ENCODE results near the gene MRPL53. TPM values are rescaled to one million over a fixed set of nuclear protein-coding genes. Genes with fewer than 3 reads are reported as not detected.
A peak's percentile ranks its signal among the peaks of the same experiment; 100 is the strongest.

Gene MRPL53
- total RNA-seq, 1 experiment from 2014 or later, result 86.9 TPM

DNA sequence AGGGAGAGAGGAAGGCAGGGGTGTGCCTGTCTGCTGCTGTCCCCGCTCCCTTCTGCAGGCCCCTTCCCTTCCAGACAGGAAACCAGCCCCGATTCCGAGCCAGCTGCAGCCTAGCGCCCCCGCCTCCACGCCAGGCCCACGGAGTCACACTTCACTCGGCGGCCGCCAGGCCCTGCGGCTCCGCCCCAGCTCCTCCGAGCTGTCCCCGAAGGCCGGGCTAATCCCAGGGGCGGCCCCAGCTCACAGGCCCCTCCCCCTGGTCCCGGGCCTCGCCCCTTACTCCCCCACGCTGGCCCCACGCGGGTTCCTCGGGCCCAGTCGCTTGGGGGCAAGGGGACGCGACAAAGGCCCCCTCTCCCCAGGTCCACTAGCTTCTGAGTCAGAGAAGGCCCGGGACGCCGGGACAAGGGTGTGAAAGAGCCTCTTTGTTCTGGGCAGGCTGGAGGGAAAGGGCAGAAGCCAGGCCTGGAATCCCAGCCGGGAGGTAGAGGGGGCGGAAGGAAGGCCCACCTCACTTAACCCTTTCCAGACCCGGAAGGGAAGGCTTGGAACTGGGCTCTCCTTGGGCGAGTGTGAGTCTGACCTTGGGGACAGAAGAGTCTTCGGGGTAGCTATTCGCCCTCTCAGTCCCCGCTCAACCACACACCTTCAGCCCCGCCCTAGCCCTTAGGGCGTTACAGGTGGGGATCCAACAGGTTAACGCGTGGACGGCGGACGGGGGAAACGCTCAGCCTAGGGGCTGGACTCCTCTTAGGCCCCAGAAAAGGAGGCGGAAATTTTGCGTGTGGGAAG lies 31.9 kb downstream of the MRPL53 start:
- ATAC-seq, result peak; percentile 84
- Histone ChIP-seq H3K27ac (ENCODE audit: low read length) (peak overlapping the region; percentile 85), H3K9me3 (ENCODE audit: low read length) (no peaks in the 10 kb centered on the region), H3K9me2 (replicated peaks; ENCODE audit: low read length) (no peaks in the 10 kb centered on the region), H3K4me1 (ENCODE audit: insufficient read depth, low read length) (peaks cover 34% of the 10 kb centered on the region), H3K27me3 (ENCODE audit: low read length) (no peaks in the 10 kb centered on the region), H3F3A (ENCODE audit: low read length, unreplicated experiment) (no peaks in the 10 kb centered on the region), H3K36me3 (ENCODE audit: low read depth, low read length) (peaks cover 11% of the 10 kb centered on the region; the same call in 1 of the 2 replicates), H4K20me1 (ENCODE audit: low read length) (peaks cover 26% of the 10 kb centered on the region), H3K9ac (ENCODE audit: low read length) (peak overlapping the region; percentile 89), H2AFZ (ENCODE audit: low read length) (peak overlapping the region; percentile 85), H3K4me2 (ENCODE audit: low read length) (peak overlapping the region; percentile 98), H3K4me3 (ENCODE audit: low read length) (peak overlapping the region; percentile 73), H3K79me2 (ENCODE audit: low read length) (peaks cover 62% of the 10 kb centered on the region)
- intact Hi-C loops (cut with micrococcal nuclease), result loop anchor here (1.0 to 2.0 kb wide), 2 partner anchors 14 to 20 kb away; partner anchors contain the start of genes C2orf81 and WDR54
- POLR2A ChIA-PET (ENCODE audit: unreplicated experiment), result interaction anchor here (0.5 to 1.0 kb wide), 8 partner anchors 11 to 50 kb away, joined by 3 to 19 read pairs (median 4); partner anchors contain the start of genes INO80B and WBP1
- CTCF ChIA-PET, result interaction anchor here (0.5 to 0.9 kb wide), 2 partner anchors 26 to 194 kb away, joined by 3 to 10 read pairs; no protein-coding TSS in a partner anchor
- TF ChIP-seq, protein P1, sequence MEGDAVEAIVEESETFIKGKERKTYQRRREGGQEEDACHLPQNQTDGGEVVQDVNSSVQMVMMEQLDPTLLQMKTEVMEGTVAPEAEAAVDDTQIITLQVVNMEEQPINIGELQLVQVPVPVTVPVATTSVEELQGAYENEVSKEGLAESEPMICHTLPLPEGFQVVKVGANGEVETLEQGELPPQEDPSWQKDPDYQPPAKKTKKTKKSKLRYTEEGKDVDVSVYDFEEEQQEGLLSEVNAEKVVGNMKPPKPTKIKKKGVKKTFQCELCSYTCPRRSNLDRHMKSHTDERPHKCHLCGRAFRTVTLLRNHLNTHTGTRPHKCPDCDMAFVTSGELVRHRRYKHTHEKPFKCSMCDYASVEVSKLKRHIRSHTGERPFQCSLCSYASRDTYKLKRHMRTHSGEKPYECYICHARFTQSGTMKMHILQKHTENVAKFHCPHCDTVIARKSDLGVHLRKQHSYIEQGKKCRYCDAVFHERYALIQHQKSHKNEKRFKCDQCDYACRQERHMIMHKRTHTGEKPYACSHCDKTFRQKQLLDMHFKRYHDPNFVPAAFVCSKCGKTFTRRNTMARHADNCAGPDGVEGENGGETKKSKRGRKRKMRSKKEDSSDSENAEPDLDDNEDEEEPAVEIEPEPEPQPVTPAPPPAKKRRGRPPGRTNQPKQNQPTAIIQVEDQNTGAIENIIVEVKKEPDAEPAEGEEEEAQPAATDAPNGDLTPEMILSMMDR (conservative IDR thresholded peaks at IDR 0.05; ENCODE audit: low read depth, low read length), result peak; percentile 26; the same call in 1 of the 2 replicates
- TF ChIP-seq EZH2 (IDR thresholded peaks at IDR 0.05; ENCODE audit: low read length, unreplicated experiment), result no peak
- DNase-seq, result peak; percentile 82
- TSS peak; percentile 82 for BruUV-seq (replicated peaks)

GRCh38 chr2:74439803-74440377 lies 32.6 kb downstream of the MRPL53 start:
- intact Hi-C loops (cut with micrococcal nuclease), result loop anchor here (1.0 to 2.0 kb wide), 2 partner anchors 14 to 19 kb away; partner anchors contain the start of genes C2orf81 and WDR54
- ChIA-PET POLR2A (ENCODE audit: unreplicated experiment) (interaction anchor here (0.5 to 1.0 kb wide), 5 partner anchors 15 to 49 kb away, joined by 3 to 5 read pairs (median 4); partner anchors contain the start of genes INO80B and WBP1), CTCF (interaction anchor here (0.5 to 0.9 kb wide), 2 partner anchors 27 to 193 kb away, joined by 3 to 10 read pairs; no protein-coding TSS in a partner anchor)
- Histone ChIP-seq H3K79me2 (ENCODE audit: low read length) (peaks cover 68% of the 10 kb centered on the region), H3K9me3 (ENCODE audit: low read length) (no peaks in the 10 kb centered on the region), H3K27me3 (ENCODE audit: low read length) (no peaks in the 10 kb centered on the region), H3K27ac (ENCODE audit: low read length) (peak overlapping the region; percentile 85; the same call in 1 of the 2 replicates), H3K9ac (ENCODE audit: low read length) (peak overlapping the region; percentile 89), H4K20me1 (ENCODE audit: low read length) (peaks cover 26% of the 10 kb centered on the region), H3F3A (ENCODE audit: low read length, unreplicated experiment) (no peaks in the 10 kb centered on the region), H3K4me3 (ENCODE audit: low read length) (peak overlapping the region; percentile 73), H3K4me2 (ENCODE audit: low read length) (peak overlapping the region; percentile 98), H3K9me2 (replicated peaks; ENCODE audit: low read length) (no peaks in the 10 kb centered on the region), H3K4me1 (ENCODE audit: insufficient read depth, low read length) (peaks cover 34% of the 10 kb centered on the region), H2AFZ (ENCODE audit: low read length) (peak overlapping the region; percentile 85; the same call in 1 of the 2 replicates), H3K36me3 (ENCODE audit: low read depth, low read length) (peaks cover 11% of the 10 kb centered on the region; the same call in 1 of the 2 replicates)
- ATAC-seq (peak; percentile 5; the same call in 1 of the 2 replicates), DNase-seq (no peak)
- BruUV-seq (replicated peaks), result no TSS peak
- TF ChIP-seq EZH2 (IDR thresholded peaks at IDR 0.05; ENCODE audit: low read length, unreplicated experiment), result no peak
- TF ChIP-seq EZH2phosphoT487 (IDR thresholded peaks at IDR 0.05; ENCODE audit: borderline replicate concordance, low read length), result no peak
- TF ChIP-seq, protein P1 (conservative IDR thresholded peaks at IDR 0.05; ENCODE audit: low read depth, low read length), result no peak

Data from PC-3 (cell line).